Vagina (tissue), 2 donors: Measurements from ENCODE around the gene RPS17. TPM values are rescaled to one million over a fixed set of nuclear protein-coding genes. Genes with fewer than 3 reads are reported as not detected.
"Not testable (repeated sequence)": the region's sequence is repeated elsewhere in the genome, so short reads cannot be mapped to it uniquely, and the experiment has no call there.

ENCODE experiments used
- DNase-seq, 2 donors: peaks; one replicate each; pipeline ENCODE4 v3.0.0-alpha.2; 2017; ENCODE audit errors: extremely low spot score in 2 of 2
- H3K27ac ChIP-seq: fragments of 200-600 bp; sonication (generic); one replicate; pipeline ENCODE4 v1.5.1; 2019
- H3K27me3 ChIP-seq: fragments of 200-600 bp; sonication (generic); one replicate; pipeline ENCODE4 v1.5.1; 2019
- H3K36me3 ChIP-seq, 2 donors: fragments of 200-600 bp; sonication (generic); one replicate each; pipeline ENCODE4 v1.5.1; 2017 to 2019
- H3K4me1 ChIP-seq: fragments of 200-600 bp; sonication (generic); one replicate; pipeline ENCODE4 v1.5.1; 2019
- H3K4me3 ChIP-seq, 2 donors: fragments of 200-600 bp; sonication (generic); 1 replicate in 1 of 2; 2 replicates in 1 of 2; pipeline ENCODE4 v1.5.1; 2016 to 2019
- H3K9me3 ChIP-seq: fragments of 200-600 bp; sonication (generic); one replicate; pipeline ENCODE4 v1.5.1; 2019
- POLR2A ChIP-seq, 2 donors: fragments of 450-650 bp; IDR thresholded peaks; one replicate each; pipeline ENCODE4 v1.6.1; 2017; ENCODE audit warnings: antibody characterized with exemption in 2 of 2, mild to moderate bottlenecking in 2 of 2, moderate library complexity in 2 of 2
- POLR2AphosphoS5 ChIP-seq, 2 donors: sonication (generic); formaldehyde crosslinking; IDR thresholded peaks; one replicate each; pipeline ENCODE4 v1.9.0; 2017; ENCODE audit warnings: antibody characterized with exemption in 2 of 2, mild to moderate bottlenecking in 2 of 2, low read depth in 1 of 2; ENCODE audit not compliant: insufficient read depth in 1 of 2
- intact Hi-C: fragments of 100-400 bp; cut with DNase I; formaldehyde crosslinking; loops from one replicate; pipeline ENCODE4 v1.15.1; 2023
- total RNA-seq: library from RNA; depleted of rRNA; stranded (reverse); fragments of >200 nt; gene quantifications from one replicate; pipeline ENCODE4 v1.2.3, GENCODE V29; 2016
- TF ChIP-seq, protein P1 (sequence below), 3 experiments: fragments of 450-650 bp in 2 of 3; fragments of 200-600 bp in 1 of 3; sonication (generic) in 1 of 3; IDR thresholded peaks; one replicate each; pipeline ENCODE4 v1.5.1; 2017 to 2019; ENCODE audit warnings: antibody characterized with exemption in 3 of 3, mild to moderate bottlenecking in 2 of 3, moderate library complexity in 2 of 3

The RPS17 gene
- total RNA-seq, 1 donor from 2014 or later, result 1,829 TPM

- H3K27me3 ChIP-seq, result no peaks in the 10 kb centered on the region
- DNase-seq, result peak in 1 of 2 donors; percentile 83
- intact Hi-C loops, result no loop called here
- peaks cover 41% of the 10 kb centered on the region for H3K4me1 ChIP-seq
- peaks cover 0 to 52% of the 10 kb centered on the region in 2 donors for H3K36me3 ChIP-seq
- TF ChIP-seq, protein P1, sequence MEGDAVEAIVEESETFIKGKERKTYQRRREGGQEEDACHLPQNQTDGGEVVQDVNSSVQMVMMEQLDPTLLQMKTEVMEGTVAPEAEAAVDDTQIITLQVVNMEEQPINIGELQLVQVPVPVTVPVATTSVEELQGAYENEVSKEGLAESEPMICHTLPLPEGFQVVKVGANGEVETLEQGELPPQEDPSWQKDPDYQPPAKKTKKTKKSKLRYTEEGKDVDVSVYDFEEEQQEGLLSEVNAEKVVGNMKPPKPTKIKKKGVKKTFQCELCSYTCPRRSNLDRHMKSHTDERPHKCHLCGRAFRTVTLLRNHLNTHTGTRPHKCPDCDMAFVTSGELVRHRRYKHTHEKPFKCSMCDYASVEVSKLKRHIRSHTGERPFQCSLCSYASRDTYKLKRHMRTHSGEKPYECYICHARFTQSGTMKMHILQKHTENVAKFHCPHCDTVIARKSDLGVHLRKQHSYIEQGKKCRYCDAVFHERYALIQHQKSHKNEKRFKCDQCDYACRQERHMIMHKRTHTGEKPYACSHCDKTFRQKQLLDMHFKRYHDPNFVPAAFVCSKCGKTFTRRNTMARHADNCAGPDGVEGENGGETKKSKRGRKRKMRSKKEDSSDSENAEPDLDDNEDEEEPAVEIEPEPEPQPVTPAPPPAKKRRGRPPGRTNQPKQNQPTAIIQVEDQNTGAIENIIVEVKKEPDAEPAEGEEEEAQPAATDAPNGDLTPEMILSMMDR (IDR thresholded peaks at IDR 0.05), result no peak
- TF ChIP-seq POLR2AphosphoS5 (IDR thresholded peaks at IDR 0.05; ENCODE audit: insufficient read depth in 1 of 2, low read depth in 1 of 2) (no peak), POLR2A (IDR thresholded peaks at IDR 0.05) (no peak)
- no peaks in the 10 kb centered on the region for H3K9me3 ChIP-seq
- no peak overlapping the region for H3K4me3 ChIP-seq
- no peak overlapping the region for H3K27ac ChIP-seq
Measured at GRCh38 chr15:82536409-82537350, 3.6 kb downstream of the RPS17 start.

- Histone ChIP-seq H3K27me3 (no peaks in the 10 kb centered on the region), H3K27ac (no peak overlapping the region), H3K4me1 (peaks cover 34% of the 10 kb centered on the region), H3K4me3 (no peak overlapping the region), H3K9me3 (no peaks in the 10 kb centered on the region), H3K36me3 (peaks cover 0 to 52% of the 10 kb centered on the region in 2 donors)
- peak in 1 of 2 donors; percentile 83 for DNase-seq
- intact Hi-C loops, result no loop called here
- TF ChIP-seq POLR2A (IDR thresholded peaks at IDR 0.05), result no peak
Measured at GRCh38 chr15:82535566-82536408, 4.5 kb downstream of the RPS17 start.

DNA sequence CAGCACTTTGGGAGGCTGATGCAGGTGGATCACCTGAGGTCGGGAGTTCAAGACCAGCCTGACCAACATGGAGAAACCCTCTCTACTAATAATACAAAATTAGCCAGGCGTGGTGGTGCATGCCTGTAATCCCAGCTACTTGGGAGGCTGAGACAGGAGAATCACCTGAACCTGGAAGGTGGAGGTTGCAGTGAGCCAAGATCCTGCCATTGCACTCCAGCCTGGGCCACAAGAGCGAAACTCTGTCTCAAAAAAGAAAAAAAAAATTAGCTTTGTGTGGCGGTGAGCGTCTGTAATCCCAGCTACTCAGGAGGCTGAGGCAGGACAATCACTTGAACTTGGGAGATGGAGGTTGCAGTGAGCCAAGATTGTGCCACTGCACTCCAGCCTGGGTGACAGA lies 5.1 kb downstream of the RPS17 start:
- peaks cover 0 to 52% of the 10 kb centered on the region in 2 donors for H3K36me3 ChIP-seq
- peaks cover 34% of the 10 kb centered on the region for H3K4me1 ChIP-seq

DNA sequence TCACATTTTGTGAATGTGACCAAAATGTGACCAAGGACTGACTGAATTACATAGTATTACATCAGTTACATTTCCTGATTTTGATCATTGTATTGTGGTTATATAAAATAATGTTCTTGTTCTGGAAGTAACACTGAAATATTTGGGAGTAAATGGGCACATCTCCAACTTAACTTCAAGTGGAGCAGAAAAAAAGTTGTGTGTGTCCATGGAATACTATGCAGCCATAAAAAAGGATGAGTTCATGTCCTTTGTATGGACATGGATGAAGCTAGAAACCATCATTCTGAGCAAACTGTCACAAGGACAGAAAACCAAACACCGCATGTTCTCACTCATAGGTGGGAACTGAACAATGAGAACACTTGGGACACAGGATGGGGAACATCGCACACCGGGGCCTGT lies 5.8 kb downstream of the RPS17 start:
- Histone ChIP-seq H3K4me1 (peaks cover 30% of the 10 kb centered on the region), H3K36me3 (peaks cover 0 to 52% of the 10 kb centered on the region in 2 donors)
- H3K27me3 ChIP-seq, intact Hi-C loops, DNase-seq, H3K27ac ChIP-seq, H3K4me3 ChIP-seq, H3K9me3 ChIP-seq: not testable (repeated sequence)

More for the DNA sequence above, 5.1 kb downstream of the RPS17 start:
- H3K4me3 ChIP-seq, H3K27ac ChIP-seq, intact Hi-C loops, H3K27me3 ChIP-seq, H3K9me3 ChIP-seq, DNase-seq: not testable (repeated sequence)

DNA sequence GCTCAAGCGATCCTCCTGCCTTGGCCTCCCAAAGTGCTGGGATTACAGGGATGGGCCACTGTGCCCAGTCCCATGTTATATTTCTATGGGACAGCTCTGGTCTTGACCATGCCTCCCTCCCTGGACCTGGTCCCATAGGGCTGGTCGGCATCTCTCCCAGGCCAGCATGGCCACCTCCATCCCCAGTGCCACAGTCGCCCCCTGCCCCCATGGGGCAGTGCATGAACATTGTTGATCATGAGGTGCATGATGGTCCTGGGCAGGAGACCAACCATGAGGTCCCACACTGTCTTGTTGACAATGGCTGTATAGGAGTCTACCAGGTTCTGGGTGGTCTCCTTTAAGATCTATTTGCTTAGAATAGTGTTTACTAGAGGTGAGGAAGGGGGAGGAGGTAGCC lies 6.5 kb downstream of the RPS17 start:
- TF ChIP-seq, protein P1 (IDR thresholded peaks at IDR 0.05), result no peak
- TF ChIP-seq POLR2A (IDR thresholded peaks at IDR 0.05) (no peak), POLR2AphosphoS5 (IDR thresholded peaks at IDR 0.05; ENCODE audit: insufficient read depth in 1 of 2, low read depth in 1 of 2) (no peak)
- no peak overlapping the region for H3K4me3 ChIP-seq
- peak in 1 of 2 donors; percentile 64 for DNase-seq
- H3K27me3 ChIP-seq, result no peaks in the 10 kb centered on the region
- peaks cover 23% of the 10 kb centered on the region for H3K4me1 ChIP-seq
- H3K9me3 ChIP-seq, result no peaks in the 10 kb centered on the region
- peaks cover 0 to 50% of the 10 kb centered on the region in 2 donors for H3K36me3 ChIP-seq
- intact Hi-C loops, result no loop called here
- no peak overlapping the region for H3K27ac ChIP-seq

GRCh38 chr15:82532991-82533481 lies 7.2 kb downstream of the RPS17 start:
- intact Hi-C loops, result no loop called here
- Histone ChIP-seq H3K27me3 (no peaks in the 10 kb centered on the region), H3K27ac (no peak overlapping the region), H3K4me3 (no peak overlapping the region), H3K36me3 (peaks cover 0 to 43% of the 10 kb centered on the region in 2 donors), H3K4me1 (peaks cover 16% of the 10 kb centered on the region), H3K9me3 (no peaks in the 10 kb centered on the region)
- peak in 1 of 2 donors; percentile 65 for DNase-seq
- TF ChIP-seq POLR2A (IDR thresholded peaks at IDR 0.05), result no peak
- TF ChIP-seq, protein P1 (IDR thresholded peaks at IDR 0.05), result no peak
- TF ChIP-seq POLR2AphosphoS5 (IDR thresholded peaks at IDR 0.05; ENCODE audit: insufficient read depth in 1 of 2, low read depth in 1 of 2), result no peak
